ELR (cell line): ENCODE results near the gene ECM2.

Experiments
- DNase-seq: peaks from one replicate; pipeline ENCODE4 v3.0.0-alpha.2; 2015; ENCODE audit warnings: low read depth

ECM2 gene

GRCh38 chr9:92527832-92528521 is 7.8 kb downstream of the ECM2 start:
- no peak for DNase-seq

- no peak for DNase-seq
These were observed 8.4 kb downstream of the ECM2 start for GRCh38 chr9:92527291-92527828.

GRCh38 chr9:92525306-92525705 is 10.5 kb downstream of the ECM2 start:
- DNase-seq = peak; percentile 83

GRCh38 chr9:92524881-92525280 is 10.9 kb downstream of the ECM2 start:
- DNase-seq = no peak

- DNase-seq = peak; percentile 27
These were observed 12.5 kb downstream of the ECM2 start for GRCh38 chr9:92522983-92523970.

- no peak for DNase-seq
These were observed 15.0 kb downstream of the ECM2 start for GRCh38 chr9:92520837-92521236.

GRCh38 chr9:92518199-92518598 is 17.6 kb downstream of the ECM2 start:
- no peak for DNase-seq

- no peak for DNase-seq
These were observed 18.7 kb downstream of the ECM2 start for GRCh38 chr9:92517046-92517445.

GRCh38 chr9:92516521-92516920 is 19.3 kb downstream of the ECM2 start:
- DNase-seq = no peak

- no peak for DNase-seq
These were observed 21.2 kb downstream of the ECM2 start for GRCh38 chr9:92514635-92515034.

- no peak for DNase-seq
These were observed 22.4 kb downstream of the ECM2 start for GRCh38 chr9:92513349-92513748.

GRCh38 chr9:92512622-92513021 is 23.2 kb downstream of the ECM2 start:
- DNase-seq = no peak

- no peak for DNase-seq
These were observed 25.0 kb downstream of the ECM2 start for GRCh38 chr9:92510747-92511146.

GRCh38 chr9:92509050-92509449 is 26.7 kb downstream of the ECM2 start:
- no peak for DNase-seq

- DNase-seq = no peak
These were observed 27.6 kb downstream of the ECM2 start for GRCh38 chr9:92508018-92508820.

GRCh38 chr9:92507496-92507895 is 28.3 kb downstream of the ECM2 start:
- no peak for DNase-seq

- DNase-seq = no peak
These were observed 28.8 kb downstream of the ECM2 start for GRCh38 chr9:92507005-92507404.

- peak; percentile 85 for DNase-seq
These were observed 29.5 kb downstream of the ECM2 start for GRCh38 chr9:92506184-92506857.

GRCh38 chr9:92504881-92505280 is 30.9 kb downstream of the ECM2 start:
- DNase-seq = no peak

- no peak for DNase-seq
These were observed 32.6 kb downstream of the ECM2 start for GRCh38 chr9:92503156-92503555.

- DNase-seq = peak; percentile 63
These were observed 34.0 kb downstream of the ECM2 start for GRCh38 chr9:92501671-92502393.
